Measurements from ENCODE around the gene MEGF6.

GRCh38 chr1:3641816-3642215, 30.5 kb upstream of the MEGF6 start:
- TF ChIP-seq CTCF (optimal IDR thresholded peaks at IDR 0.05 in 1 of 3, IDR thresholded peaks at IDR 0.05 in 1 of 3, conservative IDR thresholded peaks at IDR 0.05 in 1 of 3; ENCODE audit: extremely low read depth in 1 of 3, insufficient read depth in 2 of 3, low read length in 3 of 3) (no peak), EZH2 (IDR thresholded peaks at IDR 0.05; ENCODE audit: low read length) (no peak)
